Cardiac septum (tissue), 1 donor: Measurements from ENCODE around the gene MAGEB10. TPM values are rescaled to one million over a fixed set of nuclear protein-coding genes. Genes with fewer than 3 reads are reported as not detected.
"Not testable (repeated sequence)": the region's sequence is repeated elsewhere in the genome, so short reads cannot be mapped to it uniquely, and the experiment has no call there.

ENCODE experiments used
- DNase-seq: peaks from one replicate; pipeline ENCODE4 v3.0.0-alpha.2; 2020; ENCODE audit warnings: low spot score
- intact Hi-C: fragments of 100-400 bp; cut with DNase I; formaldehyde crosslinking; loops from one replicate; pipeline ENCODE4 v1.14.0; 2022
- long read RNA-seq: library from polyadenylated mRNA; unstranded; transcript quantifications from one replicate; pipeline ENCODE4 v2.0.0, GENCODE V29; 2021
- total RNA-seq: library from RNA; stranded (reverse); fragmentation: NEBNext Ultra II Directional; extraction: Animal tissue kit (Norgen Biotek cat#: 25700); gene quantifications from one replicate; pipeline ENCODE4 v1.2.1, GENCODE V29; 2021
- donor health status: DM: no; HTN: no; CAD: no.

The MAGEB10 gene
- not detected for total RNA-seq
- long read RNA-seq, result 0 reads

DNA sequence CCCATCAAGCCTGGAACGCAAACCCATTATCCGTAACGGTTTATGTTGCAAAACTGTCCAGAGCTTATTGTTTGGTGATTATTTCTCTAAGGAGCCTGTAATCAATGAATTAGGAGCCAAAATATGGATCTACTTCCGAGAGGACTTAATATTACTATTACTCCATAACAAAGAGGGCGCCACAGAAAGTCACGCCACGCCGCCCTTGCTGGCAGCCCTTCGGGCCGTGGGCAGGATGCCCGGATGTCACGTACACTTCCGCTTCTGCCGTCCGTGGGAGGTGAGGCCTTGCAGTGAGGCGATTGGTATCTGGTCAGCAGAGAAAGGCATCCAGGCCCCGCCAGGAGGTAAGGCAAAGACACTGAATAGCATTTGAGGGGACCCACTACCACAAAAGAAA, at the start of gene MAGEB10:
MAGEB10 (plus strand) TSS at position 301 of the 400 bp plus-strand sequence. CDS start 13,317 bp downstream, outside the sequence.
- intact Hi-C loops, result no loop called here
- DNase-seq, result no peak

- intact Hi-C loops, result no loop called here
- DNase-seq, result no peak
Observed at GRCh38 chrX:27765718-27766117, 42.1 kb upstream of the MAGEB10 start.

- no peak for DNase-seq
- intact Hi-C loops, result no loop called here
Observed at GRCh38 chrX:27767387-27767786, 40.4 kb upstream of the MAGEB10 start.

DNA sequence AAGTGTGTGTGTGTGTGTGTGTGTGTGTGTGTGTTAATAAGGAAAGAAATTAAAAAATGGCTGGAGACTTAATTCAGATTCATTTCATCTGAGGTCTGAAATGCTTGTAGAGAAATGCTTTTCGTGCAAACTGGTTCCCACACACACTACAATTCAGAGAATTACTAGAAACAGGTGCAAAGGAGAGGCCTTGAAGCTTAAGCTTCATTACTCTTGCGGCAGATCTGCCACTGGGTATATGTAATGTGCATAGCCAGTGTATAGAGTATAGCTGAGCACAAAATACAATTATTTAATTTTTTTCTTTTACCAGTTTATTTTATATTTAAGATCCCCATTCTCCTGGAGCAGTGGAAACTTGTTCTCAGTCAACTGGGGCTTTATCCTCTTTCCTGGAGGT, 31.8 kb upstream of the MAGEB10 start:
- intact Hi-C loops, result no loop called here
- no peak for DNase-seq

DNA sequence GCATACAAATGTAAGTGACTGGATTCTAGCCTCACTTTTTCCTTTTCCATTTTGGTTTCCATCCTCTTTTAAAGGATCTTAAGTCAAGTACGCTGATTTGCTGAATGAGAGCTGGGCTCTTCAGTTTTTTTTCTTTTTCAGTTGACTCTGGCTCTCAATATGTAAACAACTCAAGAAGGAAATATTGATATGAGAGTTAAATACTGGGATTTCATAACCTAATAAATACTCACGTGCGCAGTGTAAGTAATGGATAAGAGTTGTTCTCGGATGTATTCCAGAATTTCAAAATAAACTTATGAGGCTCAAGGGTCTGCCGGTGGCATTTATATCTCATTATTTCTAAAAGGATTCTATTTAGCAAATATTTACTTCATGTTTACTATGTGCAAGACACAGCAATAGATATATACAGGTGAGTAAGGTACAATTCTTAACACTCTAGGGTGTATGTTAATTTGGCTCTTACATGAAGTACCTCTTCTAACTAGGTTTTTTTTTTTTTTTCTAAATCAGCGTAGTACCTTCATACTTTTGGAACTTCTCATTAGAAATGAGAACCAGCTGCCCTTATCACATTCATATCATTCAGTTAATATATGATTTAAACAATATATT, 11.0 kb upstream of the MAGEB10 start:
- intact Hi-C loops, result no loop called here

GRCh38 chrX:27797575-27797974, 10.2 kb upstream of the MAGEB10 start:
- intact Hi-C loops, result no loop called here
- DNase-seq, result no peak

More for the DNA sequence above, 11.0 kb upstream of the MAGEB10 start:
- DNase-seq, result no peak

- no peak for DNase-seq
- intact Hi-C loops, result no loop called here
Observed at GRCh38 chrX:27808226-27808625, 436 bp downstream of the MAGEB10 start.

GRCh38 chrX:27808991-27809859, 1.4 kb downstream of the MAGEB10 start:
- DNase-seq, intact Hi-C loops: not testable (repeated sequence)

DNA sequence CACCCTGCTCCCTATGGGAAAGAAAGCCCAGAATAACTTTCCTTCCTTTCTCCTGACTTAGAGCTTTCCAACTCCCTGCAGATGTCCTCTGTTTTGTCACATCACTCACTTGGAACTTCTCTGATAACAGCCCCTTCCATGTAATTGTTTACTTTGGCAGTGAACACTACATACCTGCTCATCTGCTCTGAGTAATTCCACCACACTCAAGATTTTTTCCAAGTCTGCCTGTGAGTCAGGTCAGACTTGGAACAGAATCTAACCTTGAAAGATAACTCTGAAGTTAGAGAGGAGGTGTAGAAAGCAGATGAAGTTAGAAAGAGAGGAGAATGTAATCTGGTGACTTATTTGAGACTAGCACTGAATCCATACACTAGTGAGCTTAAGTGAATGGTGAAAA, 7.4 kb downstream of the MAGEB10 start:
- no peak for DNase-seq
- intact Hi-C loops, result no loop called here

DNA sequence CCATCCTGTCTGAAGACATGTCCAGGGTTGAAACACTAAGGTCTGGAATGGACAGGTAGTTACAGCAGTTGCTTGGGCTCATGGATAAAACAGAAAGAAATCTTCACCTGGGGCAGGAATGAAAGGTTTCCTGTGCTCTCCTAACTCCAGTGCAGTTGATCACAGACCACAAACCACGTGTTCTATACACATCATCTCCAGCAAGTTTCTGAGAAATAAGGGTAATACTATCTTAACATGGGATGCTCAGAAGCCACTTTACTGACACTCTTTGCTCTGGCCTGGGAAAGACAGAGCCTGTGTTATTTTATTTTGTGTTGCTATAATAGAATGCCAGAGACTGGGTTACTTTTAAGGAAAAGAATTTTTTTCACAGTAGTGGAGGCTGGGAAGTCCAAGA, 16.0 kb downstream of the MAGEB10 start:
- DNase-seq, result no peak
- intact Hi-C loops, result no loop called here

- intact Hi-C loops, result no loop called here
- DNase-seq, result no peak
Observed at GRCh38 chrX:27838185-27838584, 30.4 kb downstream of the MAGEB10 start.

- no peak for DNase-seq
- intact Hi-C loops, result no loop called here
Observed at GRCh38 chrX:27840881-27841280, 33.1 kb downstream of the MAGEB10 start.

DNA sequence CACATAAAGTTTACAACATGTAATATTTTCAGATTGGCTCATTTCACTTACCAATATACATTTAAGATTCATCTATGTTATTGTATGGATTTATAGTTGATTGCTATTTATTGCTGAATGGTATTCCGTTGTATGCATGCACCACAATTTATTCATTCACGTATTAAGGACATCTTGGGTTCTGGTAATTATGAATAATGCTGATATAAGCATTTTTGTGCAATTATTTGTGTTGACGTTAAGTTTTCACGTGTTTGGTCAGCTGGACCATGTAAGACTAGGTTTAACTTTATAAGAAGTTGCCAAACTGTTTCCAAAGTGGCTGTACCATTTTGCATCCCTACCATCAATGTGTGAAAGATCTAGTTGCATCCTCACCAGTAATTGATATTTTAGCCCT, 35.1 kb downstream of the MAGEB10 start:
- intact Hi-C loops, result no loop called here
- no peak for DNase-seq

DNA sequence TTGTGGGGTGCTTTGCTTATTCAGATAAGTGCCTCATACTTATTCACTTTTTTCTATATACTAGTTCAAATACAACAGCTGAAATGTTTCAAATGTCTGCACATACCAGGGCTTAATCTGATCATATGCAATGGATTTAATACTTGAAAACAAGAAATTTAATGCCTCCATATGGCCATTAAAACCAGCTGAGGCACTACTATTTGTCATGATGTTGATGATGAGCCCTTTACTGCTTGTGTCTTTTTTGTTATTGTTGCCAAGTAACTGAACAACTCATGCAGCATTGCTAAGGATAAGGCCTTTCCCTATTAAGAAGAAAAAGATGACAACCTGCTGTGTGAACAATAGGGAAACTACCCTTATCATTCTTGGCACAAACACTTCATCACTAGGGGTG, 52.5 kb downstream of the MAGEB10 start:
- no peak for DNase-seq
- intact Hi-C loops, result no loop called here

DNA sequence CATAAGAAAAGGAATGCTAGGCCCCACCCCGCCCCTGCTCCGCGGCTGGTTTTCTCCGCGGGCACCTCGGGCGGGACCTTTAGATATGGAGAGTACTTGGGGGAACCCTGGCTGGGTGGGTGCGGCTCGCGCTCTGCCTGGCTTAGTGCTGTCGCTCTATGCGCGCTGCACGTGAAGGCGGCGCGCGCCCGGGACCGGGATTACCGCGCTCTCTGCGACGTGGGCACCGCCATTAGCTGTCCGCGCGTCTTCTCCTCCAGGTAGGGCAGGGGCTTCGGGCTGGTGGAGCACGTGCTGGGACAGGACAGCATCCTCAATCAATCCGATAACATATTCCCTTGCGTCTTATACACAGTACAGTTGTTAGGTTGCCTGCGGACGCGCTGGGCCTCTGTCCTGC, 56.0 kb downstream of the MAGEB10 start:
- no peak for DNase-seq
- intact Hi-C loops, result no loop called here

Other genes starting within 250 kb of the MAGEB10 start
- gene DCAF8L2, start 217.6 kb upstream of the MAGEB10 start, total RNA-seq, result not detected
- not detected for gene DCAF8L1, start 173.5 kb downstream of the MAGEB10 start, total RNA-seq